Prostate gland (tissue), 2 donors: ENCODE measurements around the gene AKT1.

Experiments
- CTCF ChIP-seq, 4 experiments: fragments of 200-600 bp in 2 of 4; fragments of 450-650 bp in 2 of 4; sonication (generic) in 2 of 4; IDR thresholded peaks; 1 replicate in 3 of 4; 2 replicates in 1 of 4; pipeline ENCODE4 v1.5.1; 2016 to 2019; ENCODE audit warnings: antibody characterized with exemption in 4 of 4, mild to moderate bottlenecking in 2 of 4, moderate library complexity in 2 of 4
- POLR2A ChIP-seq: fragments of 450-650 bp; IDR thresholded peaks from one replicate; pipeline ENCODE4 v1.6.1; 2016; ENCODE audit warnings: antibody characterized with exemption, mild to moderate bottlenecking

- no peak for TF ChIP-seq POLR2A
- TF ChIP-seq CTCF (IDR thresholded peaks at IDR 0.05): no peak
Measured at GRCh38 chr14:104773505-104774452, 21.8 kb downstream of the AKT1 start.
